Dermis blood vessel endothelial cell (primary cell): ENCODE results near the gene UQCRH. TPM values are rescaled to one million over a fixed set of nuclear protein-coding genes. Genes with fewer than 3 reads are reported as not detected.

Experiments
- DNase-seq: peaks from one replicate; pipeline ENCODE4 v3.0.0; 2010
- total RNA-seq: library from RNA; depleted of rRNA; stranded (reverse); fragments of >200 nt; gene quantifications from 2 replicates; pipeline ENCODE4 v1.2.3, GENCODE V29; 2014

The UQCRH gene
- total RNA-seq: 236 and 706 TPM in 2 replicates

- DNase-seq: peak; percentile 98
These were observed at the start of gene UQCRH, which contains the start of gene LRRC41 for GRCh38 chr1:46303038-46303871. TSS of gene UQCRH (plus strand) at chr1:46303698. CDS start at chr1:46303767, 69 bp downstream. TSS of gene LRRC41 (minus strand) at chr1:46303616. CDS start at chr1:46303322, 294 bp downstream.

GRCh38 chr1:46254668-46255067 lies 48.8 kb upstream of the UQCRH start:
- DNase-seq: no peak

GRCh38 chr1:46256523-46256922 lies 47.0 kb upstream of the UQCRH start:
- DNase-seq: no peak

- DNase-seq: no peak
These were observed 41.0 kb upstream of the UQCRH start for GRCh38 chr1:46262508-46262907.

- DNase-seq: no peak
These were observed 40.4 kb upstream of the UQCRH start for GRCh38 chr1:46263146-46263545.

- DNase-seq: no peak
These were observed 34.9 kb upstream of the UQCRH start for GRCh38 chr1:46268578-46268977.

GRCh38 chr1:46274225-46275029 lies 29.1 kb upstream of the UQCRH start:
- no peak for DNase-seq

GRCh38 chr1:46275030-46275337 lies 28.5 kb upstream of the UQCRH start:
- DNase-seq: no peak

GRCh38 chr1:46277658-46278373 lies 25.7 kb upstream of the UQCRH start:
- DNase-seq: no peak

- DNase-seq: no peak
These were observed 24.7 kb upstream of the UQCRH start for GRCh38 chr1:46278807-46279206.

- DNase-seq: no peak
These were observed 23.4 kb upstream of the UQCRH start for GRCh38 chr1:46280092-46280491.

- DNase-seq: no peak
These were observed 22.5 kb upstream of the UQCRH start for GRCh38 chr1:46281021-46281420.

- no peak for DNase-seq
These were observed 19.4 kb upstream of the UQCRH start for GRCh38 chr1:46284058-46284457.

- DNase-seq: no peak
These were observed 18.6 kb upstream of the UQCRH start for GRCh38 chr1:46284597-46285564.

- DNase-seq: no peak
These were observed 17.6 kb upstream of the UQCRH start for GRCh38 chr1:46285730-46286477.

- DNase-seq: peak; percentile 56
These were observed 14.9 kb upstream of the UQCRH start for GRCh38 chr1:46288485-46289133.

- DNase-seq: no peak
These were observed 14.4 kb upstream of the UQCRH start for GRCh38 chr1:46289134-46289494.

GRCh38 chr1:46289976-46290375 lies 13.5 kb upstream of the UQCRH start:
- no peak for DNase-seq

- DNase-seq: no peak
These were observed 8.2 kb upstream of the UQCRH start for GRCh38 chr1:46295306-46295705.

GRCh38 chr1:46298387-46298786 lies 5.1 kb upstream of the UQCRH start:
- no peak for DNase-seq
